ENCODE data around the gene HOXA4. TPM values are rescaled to one million over a fixed set of nuclear protein-coding genes. Genes with fewer than 3 reads are reported as not detected.

HOXA4 gene
- total and polyA plus RNA-seq, 2 experiments from 2014 or later = not detected

GRCh38 chr7:27126596-27127327 is 3.8 kb downstream of the HOXA4 start:
- Histone ChIP-seq H3K27me3 (ENCODE audit: insufficient read depth) (peaks cover 100% of the 10 kb centered on the region), H3K36me3 (ENCODE audit: insufficient read depth) (no peaks in the 10 kb centered on the region), H3K4me2 (no peak overlapping the region), H3K9me2 (ENCODE audit: insufficient read depth) (no peaks in the 10 kb centered on the region), H3K79me2 (replicated peaks; ENCODE audit: insufficient read depth) (no peaks in the 10 kb centered on the region), H3K4me3 (no peak overlapping the region), H2AFZ (no peak overlapping the region), H3K4me1 (ENCODE audit: insufficient read depth) (peaks cover 22% of the 10 kb centered on the region; the same call in 1 of the 2 replicates), H3F3A (replicated peaks; ENCODE audit: low read depth) (peaks cover 57% of the 10 kb centered on the region), H3K27ac (ENCODE audit: low read depth) (no peak overlapping the region), H4K20me1 (replicated peaks; ENCODE audit: insufficient read depth) (peaks cover 59% of the 10 kb centered on the region)
- no peak overlapping the region for H3K4me3 Mint-ChIP-seq
- ATAC-seq (no peak), DNase-seq (ENCODE audit: low spot score) (no peak)
- H3K9me3 Mint-ChIP-seq = peaks cover 6% of the 10 kb centered on the region; the same call in 1 of the 3 replicates
- peaks cover 16% of the 10 kb centered on the region for H3K4me1 Mint-ChIP-seq
- H3K27me3 Mint-ChIP-seq (ENCODE audit: insufficient read depth, low read depth, poor library complexity) = peaks cover 96% of the 10 kb centered on the region
- H3K27ac Mint-ChIP-seq = no peak overlapping the region
- no peaks in the 10 kb centered on the region for H3K36me3 Mint-ChIP-seq (ENCODE audit: low read depth)
- TF ChIP-seq EZH2 (IDR thresholded peaks at IDR 0.05; ENCODE audit: low read depth, unreplicated experiment) (peak; percentile 46), STAT1 (IDR thresholded peaks at IDR 0.05; ENCODE audit: unreplicated experiment) (no peak), POLR2AphosphoS5 (IDR thresholded peaks at IDR 0.05; ENCODE audit: low read depth) (no peak)

GRCh38 chr7:27125986-27126394 is 4.6 kb downstream of the HOXA4 start:
- H3F3A ChIP-seq (replicated peaks; ENCODE audit: low read depth) = peaks cover 58% of the 10 kb centered on the region
- H3K36me3 Mint-ChIP-seq (ENCODE audit: low read depth) = no peaks in the 10 kb centered on the region
- no peak overlapping the region for H3K27ac Mint-ChIP-seq
- H2AFZ ChIP-seq = no peak overlapping the region
- ATAC-seq (no peak), DNase-seq (ENCODE audit: low spot score) (no peak)
- no peaks in the 10 kb centered on the region for H3K79me2 ChIP-seq (replicated peaks; ENCODE audit: insufficient read depth)
- H3K27ac ChIP-seq (ENCODE audit: low read depth) = no peak overlapping the region
- peaks cover 6% of the 10 kb centered on the region; the same call in 1 of the 3 replicates for H3K9me3 Mint-ChIP-seq
- H3K27me3 Mint-ChIP-seq (ENCODE audit: insufficient read depth, low read depth, poor library complexity) = peaks cover 96% of the 10 kb centered on the region
- H3K27me3 ChIP-seq (ENCODE audit: insufficient read depth) = peaks cover 100% of the 10 kb centered on the region
- H3K4me1 ChIP-seq (ENCODE audit: insufficient read depth) = peaks cover 14% of the 10 kb centered on the region; the same call in 1 of the 2 replicates
- no peaks in the 10 kb centered on the region for H3K9me2 ChIP-seq (ENCODE audit: insufficient read depth)
- no peak overlapping the region for H3K4me3 Mint-ChIP-seq
- H3K4me1 Mint-ChIP-seq = peaks cover 16% of the 10 kb centered on the region
- H3K4me2 ChIP-seq = no peak overlapping the region
- no peak overlapping the region for H3K4me3 ChIP-seq
- TF ChIP-seq EZH2phosphoT487 (IDR thresholded peaks at IDR 0.05; ENCODE audit: unreplicated experiment) = no peak
- TF ChIP-seq EZH2 (IDR thresholded peaks at IDR 0.05; ENCODE audit: low read depth, unreplicated experiment) = peak; percentile 83
- no peak for TF ChIP-seq ZNF114 (CRISPR knock-in tag; IDR thresholded peaks at IDR 0.05)
- H3K36me3 ChIP-seq (ENCODE audit: insufficient read depth) = no peaks in the 10 kb centered on the region
- peaks cover 58% of the 10 kb centered on the region for H4K20me1 ChIP-seq (replicated peaks; ENCODE audit: insufficient read depth)

- Mint-ChIP-seq H3K4me1 (peaks cover 16% of the 10 kb centered on the region), H3K9me3 (peaks cover 6% of the 10 kb centered on the region; the same call in 1 of the 3 replicates), H3K27me3 (ENCODE audit: insufficient read depth, low read depth, poor library complexity) (peaks cover 99% of the 10 kb centered on the region), H3K36me3 (ENCODE audit: low read depth) (no peaks in the 10 kb centered on the region), H3K27ac (no peak overlapping the region), H3K4me3 (no peak overlapping the region)
- no peak overlapping the region for H3K27ac ChIP-seq (ENCODE audit: low read depth)
- H3K4me3 ChIP-seq = no peak overlapping the region
- peaks cover 63% of the 10 kb centered on the region for H4K20me1 ChIP-seq (replicated peaks; ENCODE audit: insufficient read depth)
- TF ChIP-seq ETS1 (IDR thresholded peaks at IDR 0.05) = no peak
- TF ChIP-seq JUNB (IDR thresholded peaks at IDR 0.05; ENCODE audit: unreplicated experiment) = no peak
- no peak for TF ChIP-seq CTCF (conservative IDR thresholded peaks at IDR 0.05; ENCODE audit: low read depth in 2 of 2)
- TF ChIP-seq EZH2 (IDR thresholded peaks at IDR 0.05; ENCODE audit: low read depth, unreplicated experiment) = peak; percentile 91
- TF ChIP-seq ZNF114 (CRISPR knock-in tag; IDR thresholded peaks at IDR 0.05) = no peak
- H3F3A ChIP-seq (replicated peaks; ENCODE audit: low read depth) = peaks cover 56% of the 10 kb centered on the region
- H3K4me2 ChIP-seq = no peak overlapping the region
- no peaks in the 10 kb centered on the region for H3K9me2 ChIP-seq (ENCODE audit: insufficient read depth)
- no peaks in the 10 kb centered on the region for H3K79me2 ChIP-seq (replicated peaks; ENCODE audit: insufficient read depth)
- H3K36me3 ChIP-seq (ENCODE audit: insufficient read depth) = no peaks in the 10 kb centered on the region
- DNase-seq (ENCODE audit: low spot score) (no peak), ATAC-seq (no peak)
- H3K4me1 ChIP-seq (ENCODE audit: insufficient read depth) = peaks cover 14% of the 10 kb centered on the region; the same call in 1 of the 2 replicates
- H2AFZ ChIP-seq = no peak overlapping the region
- peaks cover 100% of the 10 kb centered on the region for H3K27me3 ChIP-seq (ENCODE audit: insufficient read depth)
These were observed 5.5 kb downstream of the HOXA4 start for GRCh38 chr7:27124902-27125689.

All from GM23338 (cell line).